Endothelial cell of umbilical vein (primary cell): Measurements from ENCODE around the gene TPMT. TPM values are rescaled to one million over a fixed set of nuclear protein-coding genes. Genes with fewer than 3 reads are reported as not detected.

ENCODE experiments used
- BruUV-seq: library from RNA; stranded (reverse); fragments of 400-500 nt; replicated peaks from 2 replicates; lab custom pipeline; 2021; lab: Mats Ljungman, UMichigan
- CTCF ChIA-PET: fragments of 300-600, 350-600 bp; sonication (Branson Sonifier 250); formaldehyde crosslinking; loops from one replicate; lab custom pipeline; 2021; ENCODE audit warnings: antibody characterized with exemption, inconsistent platforms; lab: Charles Lee
- POLR2A ChIA-PET: fragments of 300-600, 350-600 bp; sonication (Branson Sonifier 250); formaldehyde crosslinking; loops from one replicate; lab custom pipeline; 2021; ENCODE audit warnings: antibody characterized with exemption, inconsistent platforms; lab: Charles Lee
- DNase-seq: peaks from one replicate; pipeline ENCODE4 v3.0.0-alpha.2; 2011; ENCODE audit warnings: low read depth, low spot score
- FAIRE-seq: peaks from 2 replicates; lab custom pipeline; 2011; peaks lifted over from hg19 to GRCh38; lab: Jason Lieb, UNC
- H2AFZ ChIP-seq: 2 replicates; pipeline ENCODE4 v1.6.0; 2012; ENCODE audit warnings: low read depth, low read length, control low read depth, inconsistent platforms
- H3K27ac ChIP-seq: 2 replicates; pipeline ENCODE4 v1.5.1; 2011; ENCODE audit warnings: low read depth, mild to moderate bottlenecking, control low read depth, low read length, moderate library complexity; ENCODE audit not compliant: insufficient read depth
- H3K27me3 ChIP-seq, 2 experiments: 2 replicates each; pipeline versions ENCODE4 v1.6.0 to v1.6.1; 2011; ENCODE audit warnings: low read length in 2 of 2, mixed read lengths in 1 of 2; ENCODE audit not compliant: control insufficient read depth in 2 of 2, insufficient read depth in 2 of 2
- H3K36me3 ChIP-seq, 2 experiments: 2 replicates in 1 of 2; 3 replicates in 1 of 2; pipeline ENCODE4 v1.5.1; 2011; ENCODE audit warnings: low read length in 2 of 2, mild to moderate bottlenecking in 1 of 2, moderate library complexity in 1 of 2; ENCODE audit not compliant: control insufficient read depth in 2 of 2, insufficient read depth in 2 of 2; ENCODE audit errors: extremely low read depth in 1 of 2
- H3K4me1 ChIP-seq: 3 replicates; pipeline ENCODE4 v1.5.1; 2011; ENCODE audit warnings: mild to moderate bottlenecking, low read length; ENCODE audit not compliant: control insufficient read depth, insufficient read depth; ENCODE audit errors: extremely low read depth
- H3K4me2 ChIP-seq: 2 replicates; pipeline ENCODE4 v1.6.1; 2011; ENCODE audit warnings: low read length, control low read depth, mixed read lengths; ENCODE audit not compliant: insufficient read depth
- H3K4me3 ChIP-seq, 3 experiments: fragments of 200-600 bp in 1 of 3; sonication (generic), shearing (Covaris generic) in 1 of 3; replicated peaks in 1 of 3; 2 replicates each; pipeline ENCODE4 v1.5.1; 2011 to 2016; ENCODE audit warnings: control low read depth in 3 of 3, low read length in 3 of 3, mild to moderate bottlenecking in 2 of 3, inconsistent platforms in 1 of 3, low read depth in 1 of 3, moderate library complexity in 1 of 3; ENCODE audit not compliant: insufficient read depth in 1 of 3
- H3K79me2 ChIP-seq: 2 replicates; pipeline ENCODE4 v1.6.0; 2012; ENCODE audit warnings: low read length, inconsistent platforms; ENCODE audit not compliant: control insufficient read depth, insufficient read depth
- H3K9ac ChIP-seq: replicated peaks from 2 replicates; pipeline ENCODE3; 2011; ENCODE audit warnings: low read length, control low read depth; ENCODE audit not compliant: insufficient read depth; ENCODE audit errors: extremely low read depth
- H3K9me1 ChIP-seq: replicated peaks from 3 replicates; pipeline ENCODE4 v1.6.0; 2011; ENCODE audit warnings: mild to moderate bottlenecking, low read length; ENCODE audit not compliant: control insufficient read depth, insufficient read depth; ENCODE audit errors: extremely low read depth
- H3K9me3 ChIP-seq: replicated peaks from 2 replicates; pipeline ENCODE4 v1.5.1; 2012; ENCODE audit warnings: low read length, inconsistent platforms; ENCODE audit not compliant: control insufficient read depth, insufficient read depth
- H4K20me1 ChIP-seq: replicated peaks from 2 replicates; pipeline ENCODE3; 2011; ENCODE audit warnings: mild to moderate bottlenecking, low read length; ENCODE audit not compliant: control insufficient read depth, insufficient read depth; ENCODE audit errors: extremely low read depth
- EZH2 ChIP-seq: IDR thresholded peaks from 2 replicates; pipeline ENCODE4 v1.6.1; 2012; ENCODE audit warnings: borderline replicate concordance, low read depth, mild to moderate bottlenecking, moderate library complexity, low read length, inconsistent platforms; ENCODE audit not compliant: severe bottlenecking
- FOS ChIP-seq: IDR thresholded peaks from 2 replicates; pipeline ENCODE4 v1.6.1; 2011; ENCODE audit warnings: mild to moderate bottlenecking, low read length, moderate library complexity, borderline replicate concordance; ENCODE audit not compliant: insufficient read depth
- GATA2 ChIP-seq: IDR thresholded peaks from 2 replicates; pipeline ENCODE4 v1.7.0; 2011; ENCODE audit warnings: low read depth, mild to moderate bottlenecking, moderate library complexity, mixed read lengths, low read length; ENCODE audit not compliant: insufficient read length, insufficient read depth
- JUN ChIP-seq: IDR thresholded peaks from 2 replicates; pipeline ENCODE4 v1.6.1; 2011; ENCODE audit warnings: borderline replicate concordance, low read depth; ENCODE audit not compliant: insufficient read length, insufficient read depth
- MAX ChIP-seq: IDR thresholded peaks from 2 replicates; pipeline ENCODE4 v1.6.1; 2011; ENCODE audit not compliant: insufficient read depth, insufficient read length
- MYC ChIP-seq: IDR thresholded peaks from one replicate; pipeline ENCODE4 v1.6.1; 2011; ENCODE audit warnings: mild to moderate bottlenecking, low read depth, low read length
- POLR2A ChIP-seq: IDR thresholded peaks from 2 replicates; pipeline ENCODE4 v1.6.1; 2012; ENCODE audit warnings: low read depth, mild to moderate bottlenecking, control low read depth, low read length
- POLR2AphosphoS5 ChIP-seq: IDR thresholded peaks from 2 replicates; pipeline ENCODE4 v1.6.1; 2012; ENCODE audit warnings: low read depth, mild to moderate bottlenecking, control low read depth, low read length, moderate library complexity; ENCODE audit not compliant: insufficient read depth
- dilution Hi-C: fragments of 300-500 bp; cut with MboI; formaldehyde crosslinking; loops from one replicate; pipeline ENCODE4 v1.15.0; 2019; ENCODE audit warnings: low sequenced_read_pairs; ENCODE audit not compliant: extremely low pct_ligation_motif_present
- intact Hi-C: fragments of 100-400 bp; cut with micrococcal nuclease; formaldehyde crosslinking; loops from one replicate; pipeline ENCODE4 v1.10.0; 2022
- polyA plus RNA-seq, 4 experiments: library from polyadenylated mRNA; depleted of rRNA in 3 of 4; stranded (reverse) in 3 of 4; unstranded in 1 of 4; fragments of >200 nt; gene quantifications; 2 replicates each; pipeline versions ENCODE4 v1.2.1 to v1.2.3, GENCODE V29; 2011 to 2012; ENCODE audit warnings: missing spikeins in 1 of 4
- total RNA-seq: library from RNA; stranded (reverse); gene quantifications from 2 replicates; pipeline ENCODE4 v1.2.3, GENCODE V29; 2021
- TF ChIP-seq, protein P1 (sequence below), 2 donors: IDR thresholded peaks; 1 replicate in 1 of 2; 2 replicates in 1 of 2; pipeline ENCODE4 v1.5.1; 2011; ENCODE audit warnings: low read length in 2 of 2, mild to moderate bottlenecking in 2 of 2, moderate library complexity in 2 of 2, control low read depth in 1 of 2, inconsistent platforms in 1 of 2, low read depth in 1 of 2; ENCODE audit not compliant: insufficient read depth in 1 of 2; ENCODE audit errors: extremely low read depth in 1 of 2

Gene TPMT
- total and polyA plus RNA-seq, 2 donors (not counting 3 experiments of a cell fraction or from before 2014, with no cell fraction given), result 6.5 to 11.1 TPM

DNA sequence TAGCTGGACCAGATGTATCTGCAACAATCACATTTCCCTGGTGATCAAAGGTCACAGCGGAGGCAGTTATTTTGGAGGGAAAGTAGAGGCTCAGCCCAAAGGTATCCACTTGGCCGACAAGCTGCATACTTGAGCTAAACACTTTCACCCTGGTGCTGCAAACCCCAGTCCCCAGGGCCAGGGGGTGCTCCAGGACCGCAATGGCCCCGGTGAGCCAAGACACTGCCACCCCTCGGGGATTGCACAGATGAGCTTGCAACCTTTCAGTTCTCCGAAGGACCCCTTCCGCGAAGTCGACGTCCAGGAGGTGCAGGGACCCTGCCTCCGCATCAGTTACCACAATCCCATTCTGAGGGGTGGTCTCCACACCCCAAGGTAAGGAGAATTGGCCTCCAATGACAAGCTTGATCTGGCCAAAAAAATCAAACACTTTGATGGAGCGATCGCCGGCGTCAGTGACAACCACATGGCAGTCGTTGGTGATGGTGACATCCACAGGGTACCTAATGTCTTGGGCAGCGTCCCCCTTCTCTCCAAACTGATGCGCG is 33.2 kb downstream of the TPMT start:
- FAIRE-seq (no peak), DNase-seq (no peak)
- Histone ChIP-seq H3K27me3 (no peaks in the 10 kb centered on the region), H3K9me3 (no peaks in the 10 kb centered on the region), H4K20me1 (no peaks in the 10 kb centered on the region), H3K4me2 (peak overlapping the region; percentile 21), H3K4me1 (peaks cover 5% of the 10 kb centered on the region), H2AFZ (peak overlapping the region; percentile 74), H3K36me3 (no peaks in the 10 kb centered on the region), H3K9me1 (no peaks in the 10 kb centered on the region), H3K27ac (no peak overlapping the region), H3K9ac (no peak overlapping the region), H3K4me3 (peak overlapping the region in 1 of 3 experiments; percentile 35), H3K79me2 (no peaks in the 10 kb centered on the region)
- dilution Hi-C loops (no loop called here), intact Hi-C loops (loop anchor here (1.0 to 5.0 kb wide), 9 partner anchors 79 to 965 kb away; no protein-coding TSS in a partner anchor)
- POLR2A ChIA-PET, result no interaction called here
- BruUV-seq, result TSS peak; percentile 37
- CTCF ChIA-PET, result interaction anchor here (0.8 to 3.2 kb wide), 12 partner anchors 8 to 391 kb away, joined by 3 to 24 read pairs (median 3); partner anchors contain the start of gene KIF13A
- TF ChIP-seq POLR2A (no peak), POLR2AphosphoS5 (no peak), MYC (no peak), GATA2 (no peak)

DNA sequence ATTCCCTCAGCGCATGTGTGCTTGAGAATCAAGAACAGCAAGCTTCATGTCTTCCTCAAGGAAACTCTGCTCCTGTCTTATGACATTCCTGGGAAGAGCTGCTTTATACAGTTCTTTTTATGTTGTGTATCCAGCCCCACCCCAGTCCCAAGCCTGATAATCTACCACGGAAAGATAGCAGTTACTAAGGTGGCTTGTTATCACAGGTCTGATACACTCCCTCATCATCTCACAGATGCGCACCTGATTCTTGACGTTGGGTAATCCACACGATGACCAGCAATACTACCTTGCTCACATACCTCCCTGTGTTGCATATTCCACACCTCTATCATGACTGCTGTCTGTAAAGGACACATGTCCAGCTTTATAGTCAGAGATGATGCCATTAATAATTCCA is 35.6 kb downstream of the TPMT start:
- peaks cover 5% of the 10 kb centered on the region for H3K4me1 ChIP-seq
- no peak overlapping the region for H2AFZ ChIP-seq
- BruUV-seq, result no TSS peak
- TF ChIP-seq MYC (no peak), MAX (no peak), EZH2 (no peak), FOS (no peak), POLR2A (no peak), POLR2AphosphoS5 (no peak), JUN (no peak), GATA2 (no peak)
- TF ChIP-seq, protein P1, sequence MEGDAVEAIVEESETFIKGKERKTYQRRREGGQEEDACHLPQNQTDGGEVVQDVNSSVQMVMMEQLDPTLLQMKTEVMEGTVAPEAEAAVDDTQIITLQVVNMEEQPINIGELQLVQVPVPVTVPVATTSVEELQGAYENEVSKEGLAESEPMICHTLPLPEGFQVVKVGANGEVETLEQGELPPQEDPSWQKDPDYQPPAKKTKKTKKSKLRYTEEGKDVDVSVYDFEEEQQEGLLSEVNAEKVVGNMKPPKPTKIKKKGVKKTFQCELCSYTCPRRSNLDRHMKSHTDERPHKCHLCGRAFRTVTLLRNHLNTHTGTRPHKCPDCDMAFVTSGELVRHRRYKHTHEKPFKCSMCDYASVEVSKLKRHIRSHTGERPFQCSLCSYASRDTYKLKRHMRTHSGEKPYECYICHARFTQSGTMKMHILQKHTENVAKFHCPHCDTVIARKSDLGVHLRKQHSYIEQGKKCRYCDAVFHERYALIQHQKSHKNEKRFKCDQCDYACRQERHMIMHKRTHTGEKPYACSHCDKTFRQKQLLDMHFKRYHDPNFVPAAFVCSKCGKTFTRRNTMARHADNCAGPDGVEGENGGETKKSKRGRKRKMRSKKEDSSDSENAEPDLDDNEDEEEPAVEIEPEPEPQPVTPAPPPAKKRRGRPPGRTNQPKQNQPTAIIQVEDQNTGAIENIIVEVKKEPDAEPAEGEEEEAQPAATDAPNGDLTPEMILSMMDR (IDR thresholded peaks at IDR 0.05; ENCODE audit: extremely low read depth in 1 of 2, insufficient read depth in 1 of 2, low read depth in 1 of 2, low read length in 2 of 2), result no peak
- no peaks in the 10 kb centered on the region for H3K9me3 ChIP-seq
- H3K27ac ChIP-seq, result no peak overlapping the region
- dilution Hi-C loops, result no loop called here
- no peaks in the 10 kb centered on the region for H3K79me2 ChIP-seq
- H3K27me3 ChIP-seq, result no peaks in the 10 kb centered on the region
- no peak overlapping the region for H3K4me2 ChIP-seq
- no peaks in the 10 kb centered on the region for H3K36me3 ChIP-seq
- intact Hi-C loops, result no loop called here
- FAIRE-seq (no peak), DNase-seq (no peak)
- no peaks in the 10 kb centered on the region for H4K20me1 ChIP-seq
- H3K9me1 ChIP-seq, result no peaks in the 10 kb centered on the region
- ChIA-PET CTCF (no interaction called here), POLR2A (no interaction called here)
- no peak overlapping the region for H3K9ac ChIP-seq
- H3K4me3 ChIP-seq, result no peak overlapping the region
